Measurements from ENCODE around the gene SGCD.

- TF ChIP-seq ZNF70 (CRISPR knock-in tag; IDR thresholded peaks at IDR 0.05) (no peak), ZNF565 (CRISPR knock-in tag; conservative IDR thresholded peaks at IDR 0.05; ENCODE audit: low read depth) (no peak), OSR1 (CRISPR knock-in tag; IDR thresholded peaks at IDR 0.05) (no peak), RARB (CRISPR knock-in tag; IDR thresholded peaks at IDR 0.05) (no peak), PATZ1 (CRISPR knock-in tag; IDR thresholded peaks at IDR 0.05; ENCODE audit: borderline replicate concordance) (no peak), TSHZ2 (CRISPR knock-in tag; IDR thresholded peaks at IDR 0.05) (no peak), ARNTL (CRISPR knock-in tag; IDR thresholded peaks at IDR 0.05; ENCODE audit: borderline replicate concordance, low read depth) (no peak), ZFP30 (CRISPR knock-in tag; IDR thresholded peaks at IDR 0.05) (no peak), ISL1 (CRISPR knock-in tag; IDR thresholded peaks at IDR 0.05) (no peak), POU6F1 (CRISPR knock-in tag; IDR thresholded peaks at IDR 0.05; ENCODE audit: borderline replicate concordance, low read depth) (no peak)
Observed at GRCh38 chr5:156402387-156402921, 75.5 kb downstream of the SGCD start.
